Keratinocyte (primary cell): ENCODE data around the gene SLC34A1. TPM values are rescaled to one million over a fixed set of nuclear protein-coding genes. Genes with fewer than 3 reads are reported as not detected.
A peak's percentile ranks its signal among the peaks of the same experiment; 100 is the strongest.

ENCODE experiments used
- DNase-seq: peaks from one replicate; pipeline ENCODE4 v3.0.0-alpha.2; 2011; ENCODE audit warnings: low read depth, missing footprints, low spot score
- FAIRE-seq: peaks from 2 replicates; lab custom pipeline; 2011; peaks lifted over from hg19 to GRCh38; lab: Jason Lieb, UNC
- H2AFZ ChIP-seq: 2 replicates; pipeline ENCODE4 v1.6.0; 2012; ENCODE audit warnings: low read length, control low read depth, inconsistent platforms; ENCODE audit not compliant: control insufficient read depth
- H3K27ac ChIP-seq: 2 replicates; pipeline ENCODE4 v1.5.1; 2011; ENCODE audit warnings: low read length; ENCODE audit not compliant: control insufficient read depth, insufficient read depth
- H3K27me3 ChIP-seq: 3 replicates; pipeline ENCODE4 v1.6.0; 2011; ENCODE audit warnings: low read length; ENCODE audit not compliant: control insufficient read depth, insufficient read depth; ENCODE audit errors: extremely low read depth
- H3K36me3 ChIP-seq, 2 experiments: 2 replicates in 1 of 2; 3 replicates in 1 of 2; pipeline ENCODE4 v1.5.1; 2011; ENCODE audit warnings: low read length in 2 of 2, mild to moderate bottlenecking in 1 of 2; ENCODE audit not compliant: control insufficient read depth in 2 of 2, insufficient read depth in 2 of 2; ENCODE audit errors: extremely low read depth in 1 of 2
- H3K4me1 ChIP-seq: 3 replicates; pipeline ENCODE4 v1.5.1; 2011; ENCODE audit warnings: low read length; ENCODE audit not compliant: control insufficient read depth, insufficient read depth; ENCODE audit errors: extremely low read depth
- H3K4me2 ChIP-seq: 3 replicates; pipeline ENCODE4 v1.6.0; 2011; ENCODE audit warnings: low read depth, low read length; ENCODE audit not compliant: control insufficient read depth, insufficient read depth; ENCODE audit errors: extremely low read depth
- H3K4me3 ChIP-seq, 3 experiments: fragments of 200-600 bp in 1 of 3; sonication (generic) in 1 of 3; 2 replicates in 2 of 3; 3 replicates in 1 of 3; pipeline ENCODE4 v1.5.1; 2011 to 2016; ENCODE audit warnings: low read length in 3 of 3, mild to moderate bottlenecking in 3 of 3, control low read depth in 2 of 3, inconsistent platforms in 1 of 3, low read depth in 1 of 3, mixed read lengths in 1 of 3, mixed run types in 1 of 3, moderate library complexity in 1 of 3; ENCODE audit not compliant: control insufficient read depth in 2 of 3, insufficient read depth in 2 of 3; ENCODE audit errors: extremely low read depth in 1 of 3
- H3K79me2 ChIP-seq: 2 replicates; pipeline ENCODE4 v1.6.0; 2012; ENCODE audit warnings: low read length; ENCODE audit not compliant: control insufficient read depth, insufficient read depth
- H3K9ac ChIP-seq: 3 replicates; pipeline ENCODE4 v1.6.0; 2011; ENCODE audit warnings: low read length; ENCODE audit not compliant: control insufficient read depth, insufficient read depth; ENCODE audit errors: extremely low read depth
- H3K9me1 ChIP-seq: 3 replicates; pipeline ENCODE4 v1.6.0; 2011; ENCODE audit warnings: low read length; ENCODE audit not compliant: control insufficient read depth, insufficient read depth; ENCODE audit errors: extremely low read depth
- H3K9me3 ChIP-seq: 2 replicates; pipeline ENCODE4 v1.5.1; 2012; ENCODE audit warnings: low read depth, low read length; ENCODE audit not compliant: control insufficient read depth
- H4K20me1 ChIP-seq: 3 replicates; pipeline ENCODE4 v1.6.0; 2011; ENCODE audit warnings: low read length; ENCODE audit not compliant: control insufficient read depth, insufficient read depth; ENCODE audit errors: extremely low read depth
- EZH2 ChIP-seq: IDR thresholded peaks from one replicate; pipeline ENCODE4 v1.6.1; 2012; ENCODE audit warnings: inconsistent platforms, mild to moderate bottlenecking, low read length, moderate library complexity
- dilution Hi-C: fragments of 300-500 bp; cut with MboI; formaldehyde crosslinking; loops from one replicate; pipeline ENCODE4 v1.7.0; 2020; ENCODE audit warnings: low sequenced_read_pairs; ENCODE audit not compliant: extremely low pct_ligation_motif_present
- polyA plus RNA-seq, 5 experiments: library from polyadenylated mRNA; depleted of rRNA in 3 of 5; stranded (reverse) in 3 of 5; stranded (forward) in 1 of 5; unstranded in 1 of 5; fragments of >200 nt; gene quantifications; 1 replicate in 1 of 5; 2 replicates in 3 of 5; 3 replicates in 1 of 5; pipeline versions ENCODE4 v1.2.1 to v1.2.3, GENCODE V29; 2011 to 2012; ENCODE audit warnings: missing spikeins in 2 of 5, low read depth in 1 of 5, low replicate concordance in 1 of 5
- TF ChIP-seq, protein P1 (sequence below), 3 experiments: IDR thresholded peaks in 1 of 3; conservative IDR thresholded peaks in 1 of 3; optimal IDR thresholded peaks in 1 of 3; 2 replicates in 2 of 3; 3 replicates in 1 of 3; pipeline versions ENCODE3 to v1.5.1; 2011; ENCODE audit warnings: low read length in 3 of 3, mild to moderate bottlenecking in 3 of 3, moderate library complexity in 2 of 3, control low read depth in 1 of 3, inconsistent platforms in 1 of 3; ENCODE audit not compliant: insufficient read depth in 2 of 3; ENCODE audit errors: extremely low read depth in 1 of 3

Gene SLC34A1
- polyA plus RNA-seq, 1 donor (not counting 4 experiments of a cell fraction or from before 2014, with no cell fraction given), result 0.07 TPM

DNA sequence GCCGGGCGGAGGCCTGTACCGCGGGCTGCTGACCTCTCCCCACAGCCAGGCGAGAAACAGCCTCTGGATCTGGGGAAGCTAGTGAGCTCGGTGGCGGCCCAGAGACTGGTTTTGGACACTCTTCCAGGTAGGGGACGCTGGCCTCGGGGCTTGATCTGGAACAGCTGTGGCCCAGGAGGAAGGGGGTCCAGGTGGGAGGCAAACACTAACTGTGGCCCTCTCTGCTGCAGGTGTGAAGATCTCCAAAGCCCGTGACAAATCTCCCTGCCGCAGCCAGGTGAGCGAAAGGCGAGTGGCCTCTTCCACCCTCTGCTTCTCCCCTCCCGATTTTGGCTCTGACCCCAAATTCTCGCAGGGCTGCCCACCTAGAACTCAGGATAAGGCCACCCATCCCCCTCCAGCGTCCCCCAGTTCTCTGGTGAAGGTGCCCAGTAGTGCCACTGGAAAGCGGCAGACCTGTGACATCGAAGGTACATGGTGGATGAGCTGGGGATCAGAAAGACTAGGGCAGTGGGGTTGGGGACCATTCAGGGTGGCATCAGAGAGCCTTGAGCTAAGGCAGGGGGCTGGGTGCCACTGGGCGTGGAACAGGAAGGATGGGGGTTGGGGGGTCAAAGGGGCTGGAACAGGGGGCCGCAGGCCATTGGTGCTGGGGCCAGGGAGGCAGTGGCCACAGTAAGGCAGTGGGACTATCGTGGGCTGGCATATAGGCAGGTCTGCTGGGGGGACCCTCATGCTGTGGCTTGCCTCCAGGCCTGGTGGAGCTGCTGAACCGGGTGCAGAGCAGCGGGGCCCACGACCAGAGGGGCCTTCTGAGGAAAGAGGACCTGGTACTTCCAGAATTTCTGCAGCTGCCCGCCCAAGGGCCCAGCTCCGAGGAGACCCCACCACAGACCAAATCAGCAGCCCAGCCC lies 12.9 kb upstream of the SLC34A1 start:
- FAIRE-seq, result no peak

DNA sequence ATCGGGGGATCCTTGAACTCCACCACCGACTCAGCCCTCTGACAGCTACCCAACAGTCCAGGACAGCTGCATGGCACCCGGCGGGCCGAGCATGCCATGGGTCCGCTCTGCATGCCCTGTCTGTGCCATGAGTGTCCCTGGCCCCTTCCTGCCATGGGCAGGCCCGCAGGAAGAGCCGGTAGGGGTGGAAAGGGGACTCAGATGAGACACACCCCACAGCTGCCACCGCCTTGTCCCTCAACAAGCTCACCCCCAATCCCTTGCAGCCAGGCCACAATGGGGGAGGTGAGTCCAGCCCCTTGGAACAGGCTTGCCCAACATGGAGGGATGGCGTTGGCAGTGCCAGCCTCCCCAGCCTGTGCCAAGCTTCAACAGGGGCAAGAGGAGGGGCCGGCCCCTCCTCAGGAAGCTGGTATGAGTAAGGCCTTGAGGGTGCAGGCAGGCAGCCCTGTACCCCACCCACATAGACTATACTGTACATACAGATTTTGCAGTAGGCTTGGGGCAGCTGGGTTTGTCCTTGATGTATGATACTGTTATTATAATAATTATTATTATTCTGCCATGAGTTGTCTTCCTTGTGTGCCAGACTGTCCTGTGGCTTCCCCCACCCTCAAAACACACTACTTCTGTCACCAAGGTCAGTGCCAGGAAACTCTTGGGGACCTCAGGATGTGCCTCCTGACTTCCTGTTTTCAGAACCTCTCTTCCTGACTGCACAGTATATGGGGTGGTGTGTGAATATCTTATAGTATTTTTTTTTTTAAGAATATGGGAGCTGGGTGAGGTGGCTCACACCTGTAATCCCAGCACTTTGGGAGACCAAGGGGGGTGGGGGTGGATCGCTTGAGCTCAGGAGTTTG lies 12.0 kb upstream of the SLC34A1 start:
- H3K79me2 ChIP-seq, result no peaks in the 10 kb centered on the region
- no peak overlapping the region for H3K9ac ChIP-seq
- H3K4me1 ChIP-seq, result peaks cover 48% of the 10 kb centered on the region
- H4K20me1 ChIP-seq, result no peaks in the 10 kb centered on the region
- H3K27me3 ChIP-seq, result no peaks in the 10 kb centered on the region
- H3K9me1 ChIP-seq, result no peaks in the 10 kb centered on the region
- H2AFZ ChIP-seq, result no peak overlapping the region
- H3K27ac ChIP-seq, result no peak overlapping the region
- no peaks in the 10 kb centered on the region for H3K9me3 ChIP-seq
- H3K4me3 ChIP-seq, result peak overlapping the region in 1 of 3 experiments; percentile 52
- TF ChIP-seq, protein P1, sequence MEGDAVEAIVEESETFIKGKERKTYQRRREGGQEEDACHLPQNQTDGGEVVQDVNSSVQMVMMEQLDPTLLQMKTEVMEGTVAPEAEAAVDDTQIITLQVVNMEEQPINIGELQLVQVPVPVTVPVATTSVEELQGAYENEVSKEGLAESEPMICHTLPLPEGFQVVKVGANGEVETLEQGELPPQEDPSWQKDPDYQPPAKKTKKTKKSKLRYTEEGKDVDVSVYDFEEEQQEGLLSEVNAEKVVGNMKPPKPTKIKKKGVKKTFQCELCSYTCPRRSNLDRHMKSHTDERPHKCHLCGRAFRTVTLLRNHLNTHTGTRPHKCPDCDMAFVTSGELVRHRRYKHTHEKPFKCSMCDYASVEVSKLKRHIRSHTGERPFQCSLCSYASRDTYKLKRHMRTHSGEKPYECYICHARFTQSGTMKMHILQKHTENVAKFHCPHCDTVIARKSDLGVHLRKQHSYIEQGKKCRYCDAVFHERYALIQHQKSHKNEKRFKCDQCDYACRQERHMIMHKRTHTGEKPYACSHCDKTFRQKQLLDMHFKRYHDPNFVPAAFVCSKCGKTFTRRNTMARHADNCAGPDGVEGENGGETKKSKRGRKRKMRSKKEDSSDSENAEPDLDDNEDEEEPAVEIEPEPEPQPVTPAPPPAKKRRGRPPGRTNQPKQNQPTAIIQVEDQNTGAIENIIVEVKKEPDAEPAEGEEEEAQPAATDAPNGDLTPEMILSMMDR (optimal IDR thresholded peaks at IDR 0.05 in 1 of 3, IDR thresholded peaks at IDR 0.05 in 1 of 3, conservative IDR thresholded peaks at IDR 0.05 in 1 of 3; ENCODE audit: extremely low read depth in 1 of 3, insufficient read depth in 2 of 3, low read length in 3 of 3), result no peak
- no peak for TF ChIP-seq EZH2
- DNase-seq, result no peak
- dilution Hi-C loops, result no loop called here
- peaks cover 0 to 19% of the 10 kb centered on the region in 2 experiments for H3K36me3 ChIP-seq
- H3K4me2 ChIP-seq, result peak overlapping the region; percentile 73
- no peak for FAIRE-seq

More for the DNA sequence above, 12.9 kb upstream of the SLC34A1 start:
- Histone ChIP-seq H4K20me1 (no peaks in the 10 kb centered on the region), H3K27ac (peak overlapping the region; percentile 26), H3K4me2 (peak overlapping the region; percentile 73), H3K9me3 (no peaks in the 10 kb centered on the region), H3K4me1 (peaks cover 52% of the 10 kb centered on the region), H3K4me3 (peak overlapping the region; percentile 5 to 63 (median 52)), H3K36me3 (peaks cover 0 to 19% of the 10 kb centered on the region in 2 experiments), H3K9me1 (no peaks in the 10 kb centered on the region), H3K9ac (peak overlapping the region; percentile 30), H2AFZ (peak overlapping the region; percentile 42), H3K27me3 (no peaks in the 10 kb centered on the region), H3K79me2 (no peaks in the 10 kb centered on the region)
- dilution Hi-C loops, result no loop called here
- no peak for DNase-seq
- TF ChIP-seq, protein P1 (optimal IDR thresholded peaks at IDR 0.05 in 1 of 3, IDR thresholded peaks at IDR 0.05 in 1 of 3, conservative IDR thresholded peaks at IDR 0.05 in 1 of 3; ENCODE audit: extremely low read depth in 1 of 3, insufficient read depth in 2 of 3, low read length in 3 of 3), result no peak
- no peak for TF ChIP-seq EZH2
